Smooth muscle cell (in vitro differentiated cells): ENCODE results near the gene FBXO27. TPM values are rescaled to one million over a fixed set of nuclear protein-coding genes. Genes with fewer than 3 reads are reported as not detected.

Experiments used
- DNase-seq: peaks from one replicate; lab custom pipeline; 2025; ENCODE audit not compliant: unreplicated experiment; lab: John Stamatoyannopoulos, UW
- H2AFZ ChIP-seq: fragments of 200-600 bp; sonication (generic); 2 replicates; pipeline ENCODE4 v1.6.0; 2016; ENCODE audit warnings: antibody characterized with exemption, low read depth, mild to moderate bottlenecking
- H3F3A ChIP-seq: fragments of 200-600 bp; sonication (generic); 2 replicates; pipeline ENCODE4 v1.6.0; 2017; ENCODE audit warnings: antibody characterized with exemption, low read depth
- H3K27ac ChIP-seq: fragments of 200-600 bp; sonication (generic); 2 replicates; pipeline ENCODE4 v1.5.1; 2016; ENCODE audit warnings: low read depth, mild to moderate bottlenecking
- H3K27me3 ChIP-seq: fragments of 200-600 bp; sonication (generic); 2 replicates; pipeline ENCODE4 v1.6.1; 2016; ENCODE audit warnings: low read depth, mild to moderate bottlenecking
- H3K36me3 ChIP-seq: fragments of 200-600 bp; sonication (generic); 2 replicates; pipeline ENCODE4 v1.5.1; 2016; ENCODE audit warnings: low read depth
- H3K4me1 ChIP-seq: fragments of 200-600 bp; sonication (generic); 2 replicates; pipeline ENCODE4 v1.5.1; 2016; ENCODE audit warnings: low read depth
- H3K4me2 ChIP-seq: fragments of 200-600 bp; sonication (generic); 2 replicates; pipeline ENCODE4 v1.6.0; 2016; ENCODE audit warnings: mild to moderate bottlenecking
- H3K4me3 ChIP-seq: fragments of 200-600 bp; sonication (generic); 2 replicates; pipeline ENCODE4 v1.5.1; 2016; ENCODE audit warnings: mild to moderate bottlenecking
- H3K79me2 ChIP-seq: fragments of 200-600 bp; sonication (generic); 2 replicates; pipeline ENCODE4 v1.6.0; 2016; ENCODE audit warnings: low read depth, mild to moderate bottlenecking
- H3K9ac ChIP-seq: fragments of 200-600 bp; sonication (generic); 2 replicates; pipeline ENCODE4 v1.6.0; 2016; ENCODE audit warnings: low read depth
- H3K9me3 ChIP-seq: fragments of 200-600 bp; sonication (generic); replicated peaks from 2 replicates; pipeline ENCODE4 v1.5.1; 2016; ENCODE audit warnings: low read depth
- H4K20me1 ChIP-seq: fragments of 200-600 bp; sonication (generic); 2 replicates; pipeline ENCODE4 v1.6.0; 2016; ENCODE audit warnings: low read depth
- CTCF ChIP-seq: fragments of 200-600 bp; sonication (generic); IDR thresholded peaks from 2 replicates; pipeline ENCODE4 v1.5.1; 2017; ENCODE audit warnings: borderline replicate concordance, mild to moderate bottlenecking, antibody characterized with exemption; ENCODE audit not compliant: insufficient read depth, poor library complexity, severe bottlenecking
- WGBS: methylation state at CpG from one replicate; pipeline ENCODE4 v1.1.7; 2016; ENCODE audit warnings: low lambda C conversion rate; 5-methylcytosine and 5-hydroxymethylcytosine counted together
- polyA plus RNA-seq: library from polyadenylated mRNA; unstranded; fragments of >200 nt; fragmentation: Nextera tagmentation; extraction: Ambion mirVana; gene quantifications from 2 replicates; pipeline ENCODE4 v1.2.1, GENCODE V29; 2016
- total RNA-seq: library from RNA; depleted of rRNA; stranded (reverse); fragments of >200 nt; gene quantifications from 2 replicates; pipeline ENCODE4 v1.2.3, GENCODE V29; 2014

FBXO27 gene
- total and polyA plus RNA-seq, 2 experiments from 2014 or later, result 1.9 to 2.8 TPM

DNA sequence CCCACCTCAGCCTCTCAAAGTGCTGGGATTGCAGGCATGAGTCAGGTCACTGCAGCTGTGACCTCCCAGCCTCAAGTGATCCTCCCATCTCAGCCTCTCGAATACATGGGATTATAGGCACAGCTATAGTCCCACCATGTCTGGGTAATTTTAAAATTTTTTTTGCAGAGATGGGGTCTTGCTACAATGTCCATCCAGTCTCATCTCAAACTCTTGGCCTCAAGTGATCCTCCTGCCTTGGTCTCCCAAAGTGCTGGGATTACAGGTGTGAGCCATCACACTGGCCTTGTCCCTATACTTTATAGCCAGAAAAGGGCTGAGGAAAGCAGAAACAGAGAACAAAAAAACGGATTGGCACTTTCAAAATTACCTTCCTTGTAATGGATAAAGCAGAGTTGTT is 4.8 kb upstream of the FBXO27 start:
- Histone ChIP-seq H3K9ac (no peak overlapping the region), H3K4me2 (no peak overlapping the region), H3K4me1 (peaks cover 5% of the 10 kb centered on the region), H3F3A (no peaks in the 10 kb centered on the region), H2AFZ (no peak overlapping the region), H3K4me3 (no peak overlapping the region), H3K27ac (no peak overlapping the region), H3K9me3 (no peaks in the 10 kb centered on the region), H3K79me2 (no peaks in the 10 kb centered on the region), H3K27me3 (no peaks in the 10 kb centered on the region), H4K20me1 (no peaks in the 10 kb centered on the region), H3K36me3 (no peaks in the 10 kb centered on the region)
- no peak for TF ChIP-seq CTCF
- 52% methylated on average over 2 of the region's 2 CpGs for WGBS
- no peak for DNase-seq

DNA sequence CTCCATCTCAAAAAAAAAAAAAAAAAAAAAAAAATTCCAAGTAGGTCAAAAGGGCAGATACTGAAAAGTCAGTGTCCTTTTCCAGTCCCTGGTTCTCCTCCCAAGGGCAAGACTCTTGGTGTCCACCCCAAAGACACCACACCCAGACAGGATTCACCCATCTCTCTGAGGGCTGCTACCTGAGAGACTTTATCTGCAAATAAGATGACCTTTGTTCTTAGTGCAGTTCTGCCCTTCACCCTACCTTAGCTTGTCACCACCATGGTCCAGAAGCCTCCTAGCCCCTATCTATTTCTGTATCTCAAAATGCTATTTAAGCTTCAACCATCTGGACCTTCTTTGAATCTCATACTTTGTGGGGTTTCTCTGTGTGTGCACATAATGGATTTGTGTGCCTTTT is 4.2 kb upstream of the FBXO27 start:
- H3K79me2 ChIP-seq, result no peaks in the 10 kb centered on the region
- no peak for TF ChIP-seq CTCF
- DNase-seq, result no peak
- H3K27ac ChIP-seq, result no peak overlapping the region
- no peak overlapping the region for H3K9ac ChIP-seq
- peaks cover 5% of the 10 kb centered on the region for H3K4me1 ChIP-seq
- H4K20me1 ChIP-seq, result no peaks in the 10 kb centered on the region
- no peak overlapping the region for H2AFZ ChIP-seq
- H3K4me2 ChIP-seq, result no peak overlapping the region
- no peaks in the 10 kb centered on the region for H3K27me3 ChIP-seq
- H3F3A ChIP-seq, result no peaks in the 10 kb centered on the region
- H3K36me3 ChIP-seq, result no peaks in the 10 kb centered on the region
- H3K4me3 ChIP-seq, result no peak overlapping the region
- H3K9me3 ChIP-seq, result no peaks in the 10 kb centered on the region

- no peaks in the 10 kb centered on the region for H3K4me1 ChIP-seq
- under 1% methylated on average over 44 of the region's 49 CpGs for WGBS
- H3K79me2 ChIP-seq, result no peaks in the 10 kb centered on the region
- no peak overlapping the region for H3K9ac ChIP-seq
- peak overlapping the region; percentile 97 for H3K4me2 ChIP-seq
- no peaks in the 10 kb centered on the region for H3K27me3 ChIP-seq
- TF ChIP-seq CTCF, result no peak
- H3F3A ChIP-seq, result no peaks in the 10 kb centered on the region
- no peak overlapping the region for H3K27ac ChIP-seq
- no peaks in the 10 kb centered on the region for H4K20me1 ChIP-seq
- peak; percentile 64 for DNase-seq
- no peaks in the 10 kb centered on the region for H3K9me3 ChIP-seq
- no peaks in the 10 kb centered on the region for H3K36me3 ChIP-seq
- peak overlapping the region; percentile 96 for H2AFZ ChIP-seq
- H3K4me3 ChIP-seq, result peak overlapping the region; percentile 67
Observed at GRCh38 chr19:39031368-39032062, 834 bp downstream of the FBXO27 start.

- Histone ChIP-seq H3K36me3 (no peaks in the 10 kb centered on the region), H3K9me3 (no peaks in the 10 kb centered on the region), H3F3A (no peaks in the 10 kb centered on the region), H2AFZ (peak overlapping the region; percentile 96), H3K4me1 (no peaks in the 10 kb centered on the region), H3K4me3 (peak overlapping the region; percentile 67), H4K20me1 (no peaks in the 10 kb centered on the region), H3K27ac (no peak overlapping the region), H3K4me2 (peak overlapping the region; percentile 97), H3K79me2 (no peaks in the 10 kb centered on the region), H3K27me3 (no peaks in the 10 kb centered on the region), H3K9ac (no peak overlapping the region)
- DNase-seq, result no peak
- 14% methylated on average over 11 of the region's 11 CpGs for WGBS
- TF ChIP-seq CTCF, result no peak
Observed at GRCh38 chr19:39030854-39031367, 1.4 kb downstream of the FBXO27 start.
